Measurements from ENCODE around the gene LOXL3. TPM values are rescaled to one million over a fixed set of nuclear protein-coding genes. Genes with fewer than 3 reads are reported as not detected.

LOXL3 gene
- total RNA-seq, 2 experiments from 2014 or later, result 0.21 to 0.98 TPM

GRCh38 chr2:74504591-74504990, 49.2 kb downstream of the LOXL3 start:
- CTCF ChIA-PET (ENCODE audit: unreplicated experiment), result interaction anchor here (0.7 to 1.0 kb wide), 2 partner anchors 26 to 111 kb away, joined by 3 read pairs; no protein-coding TSS in a partner anchor
- no peak for TF ChIP-seq CTCF (conservative IDR thresholded peaks at IDR 0.05; ENCODE audit: low read length)
- TF ChIP-seq EZH2phosphoT487 (IDR thresholded peaks at IDR 0.05; ENCODE audit: borderline replicate concordance, low read depth, low read length), result no peak
- Histone ChIP-seq H4K20me1 (ENCODE audit: insufficient read depth, low read length) (no peaks in the 10 kb centered on the region), H3K4me3 (ENCODE audit: low read depth, low read length, poor library complexity, severe bottlenecking) (no peak overlapping the region), H3K36me3 (ENCODE audit: insufficient read depth, low read length) (peaks cover 15% of the 10 kb centered on the region), H3K4me2 (ENCODE audit: low read length) (no peak overlapping the region), H2AFZ (ENCODE audit: low read length) (no peak overlapping the region), H3K79me2 (ENCODE audit: insufficient read depth, low read depth, low read length) (peaks cover 5% of the 10 kb centered on the region; the same call in 1 of the 2 replicates), H3K27ac (ENCODE audit: low read depth, low read length, poor library complexity, severe bottlenecking) (no peak overlapping the region), H3K9me3 (ENCODE audit: low read length) (no peaks in the 10 kb centered on the region), H3K4me1 (ENCODE audit: insufficient read depth, low read length, poor library complexity, severe bottlenecking) (peaks cover 25% of the 10 kb centered on the region), H3K9me2 (ENCODE audit: insufficient read depth, low read length) (no peaks in the 10 kb centered on the region)
- BruUV-seq (replicated peaks), result no TSS peak
- intact Hi-C loops (cut with micrococcal nuclease; ENCODE audit: unreplicated experiment), result no loop called here
- no peak for DNase-seq (ENCODE audit: low spot score)
- POLR2A ChIA-PET, result no interaction called here

DNA sequence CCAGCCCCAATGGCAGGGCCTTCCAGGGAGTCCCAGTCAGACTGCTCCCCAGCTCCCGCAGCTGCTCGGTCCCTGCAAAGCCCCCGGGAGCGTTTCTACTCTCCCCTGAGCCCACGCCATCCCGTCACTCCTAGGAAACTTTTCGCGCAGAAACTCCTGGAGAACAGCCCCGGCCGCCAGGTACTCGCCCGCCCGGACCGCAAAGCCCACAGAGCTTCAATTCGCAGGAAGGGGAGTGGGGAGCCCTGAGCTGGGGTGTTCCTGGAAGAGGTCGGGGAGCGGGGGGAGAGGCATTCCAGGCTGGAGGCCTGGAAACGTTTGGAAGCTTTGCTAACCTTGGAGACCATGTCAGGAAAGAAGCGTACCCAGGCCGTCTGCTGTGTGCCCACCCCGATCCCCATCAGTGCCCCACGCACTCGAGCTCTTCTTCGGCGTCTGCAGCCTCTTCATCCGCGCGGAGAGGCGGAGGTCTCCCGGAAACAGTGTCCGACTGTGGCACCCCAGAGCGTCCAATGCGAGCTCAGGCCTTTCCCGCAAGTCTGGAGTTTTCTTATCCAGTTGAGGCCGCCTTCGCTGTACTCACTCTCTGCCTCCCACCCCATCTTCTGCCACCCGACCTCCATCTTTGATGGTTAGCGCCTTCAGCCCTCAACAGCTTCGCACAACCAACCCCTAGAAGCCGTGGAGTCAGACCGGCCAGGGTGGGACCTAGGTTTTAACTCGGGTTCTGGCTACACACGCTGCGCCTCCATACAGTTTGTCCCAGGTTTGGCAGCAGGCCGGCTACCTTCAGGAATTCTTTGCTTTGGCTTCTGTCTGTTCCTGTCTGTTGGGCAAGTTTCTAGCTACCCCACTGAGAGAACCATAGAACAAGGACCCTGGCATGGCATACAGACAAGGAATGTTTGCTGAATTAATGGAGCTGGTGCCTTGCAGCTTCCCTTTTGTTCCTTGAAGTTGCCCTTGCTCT, 50.0 kb downstream of the LOXL3 start:
- CTCF ChIA-PET (ENCODE audit: unreplicated experiment), result interaction anchor here (0.5 to 1.0 kb wide), 3 partner anchors 27 to 455 kb away, joined by 3 to 7 read pairs (median 3); partner anchors contain the start of gene POLE4

More for the DNA sequence above, 50.0 kb downstream of the LOXL3 start:
- H3K4me2 ChIP-seq (ENCODE audit: low read length), result peak overlapping the region; percentile 45; the same call in 1 of the 2 replicates
- no peaks in the 10 kb centered on the region for H3K9me2 ChIP-seq (ENCODE audit: insufficient read depth, low read length)
- peaks cover 5% of the 10 kb centered on the region; the same call in 1 of the 2 replicates for H3K79me2 ChIP-seq (ENCODE audit: insufficient read depth, low read depth, low read length)
- peaks cover 27% of the 10 kb centered on the region for H3K4me1 ChIP-seq (ENCODE audit: insufficient read depth, low read length, poor library complexity, severe bottlenecking)
- H2AFZ ChIP-seq (ENCODE audit: low read length), result no peak overlapping the region
- POLR2A ChIA-PET, result no interaction called here
- intact Hi-C loops (cut with micrococcal nuclease; ENCODE audit: unreplicated experiment), result no loop called here
- BruUV-seq (replicated peaks), result no TSS peak
- no peak overlapping the region for H3K27ac ChIP-seq (ENCODE audit: low read depth, low read length, poor library complexity, severe bottlenecking)
- no peaks in the 10 kb centered on the region for H4K20me1 ChIP-seq (ENCODE audit: insufficient read depth, low read length)
- H3K4me3 ChIP-seq (ENCODE audit: low read depth, low read length, poor library complexity, severe bottlenecking), result no peak overlapping the region
- no peak for DNase-seq (ENCODE audit: low spot score)
- no peak for TF ChIP-seq CTCF (conservative IDR thresholded peaks at IDR 0.05; ENCODE audit: low read length)
- TF ChIP-seq EZH2phosphoT487 (IDR thresholded peaks at IDR 0.05; ENCODE audit: borderline replicate concordance, low read depth, low read length), result no peak
- no peaks in the 10 kb centered on the region for H3K9me3 ChIP-seq (ENCODE audit: low read length)
- peaks cover 15% of the 10 kb centered on the region for H3K36me3 ChIP-seq (ENCODE audit: insufficient read depth, low read length)
